ENCODE data around the gene SERINC5. TPM values are rescaled to one million over a fixed set of nuclear protein-coding genes. Genes with fewer than 3 reads are reported as not detected.

The SERINC5 gene
- total and polyA plus RNA-seq, 8 donors, result 36.7 to 80.7 (median 47.1) TPM

GRCh38 chr5:80284720-80285119, 28.9 kb upstream of the SERINC5 start:
- Histone ChIP-seq H3K4me1 (no peaks in the 10 kb centered on the region), H3K27ac (no peak overlapping the region), H3K4me3 (no peak overlapping the region), H3K9me3 (no peaks in the 10 kb centered on the region), H3K36me3 (no peaks in the 10 kb centered on the region), H3K27me3 (no peaks in the 10 kb centered on the region)
- intact Hi-C loops (cut with DNase I), result no loop called here
- ATAC-seq (no peak), DNase-seq (no peak)
- no peak for TF ChIP-seq CTCF (IDR thresholded peaks at IDR 0.05)

DNA sequence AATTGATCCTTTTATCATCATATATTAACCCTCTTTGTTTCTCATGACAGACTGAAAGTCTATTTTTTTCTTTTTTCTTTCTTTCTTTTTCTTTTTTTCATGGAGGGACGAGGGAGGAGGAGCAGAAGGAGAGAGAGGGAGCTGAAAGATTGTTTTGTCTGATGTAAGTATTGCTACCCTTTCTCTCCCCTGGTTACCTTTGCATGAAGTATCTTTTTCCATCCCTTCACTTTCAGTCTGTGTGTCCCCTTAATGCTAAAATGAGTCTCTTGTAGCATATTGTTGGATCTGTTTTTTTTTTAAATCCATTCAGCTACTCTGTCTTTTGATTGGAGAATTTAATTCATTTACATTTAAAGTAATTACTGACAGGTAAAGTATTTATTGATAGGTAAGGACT, 27.5 kb upstream of the SERINC5 start:
- intact Hi-C loops (cut with DNase I), result no loop called here
- Histone ChIP-seq H3K27me3 (no peaks in the 10 kb centered on the region), H3K4me1 (no peaks in the 10 kb centered on the region), H3K27ac (no peak overlapping the region), H3K36me3 (no peaks in the 10 kb centered on the region), H3K9me3 (no peaks in the 10 kb centered on the region), H3K4me3 (no peak overlapping the region)
- no peak for TF ChIP-seq CTCF (IDR thresholded peaks at IDR 0.05)
- no peak for ATAC-seq
- DNase-seq, result no peak

DNA sequence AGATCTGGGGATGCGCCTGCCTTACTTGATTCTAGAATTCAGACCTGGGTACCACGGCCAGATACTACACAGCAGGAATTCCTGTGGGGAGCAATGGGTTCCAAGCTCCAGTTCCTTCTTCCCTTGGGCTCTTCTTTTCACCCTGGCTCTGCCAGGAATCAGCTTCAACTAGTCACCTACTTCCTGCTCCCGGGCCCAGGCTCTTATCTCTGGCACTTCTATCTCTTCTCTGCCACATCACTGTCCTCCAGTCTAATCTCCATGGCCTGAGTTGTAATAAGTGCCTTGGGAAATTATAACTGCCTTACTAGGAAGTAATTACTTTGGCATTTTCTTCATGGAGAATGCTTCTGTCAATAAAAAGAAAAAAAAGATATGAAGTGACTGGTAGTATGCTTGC, 26.2 kb upstream of the SERINC5 start:
- DNase-seq (no peak), ATAC-seq (peak; percentile 47)
- H3K36me3 ChIP-seq, result no peaks in the 10 kb centered on the region
- no peaks in the 10 kb centered on the region for H3K4me1 ChIP-seq
- H3K9me3 ChIP-seq, result no peaks in the 10 kb centered on the region
- H3K27me3 ChIP-seq, result no peaks in the 10 kb centered on the region
- no peak for TF ChIP-seq CTCF (IDR thresholded peaks at IDR 0.05)
- H3K4me3 ChIP-seq, result no peak overlapping the region
- H3K27ac ChIP-seq, result no peak overlapping the region
- intact Hi-C loops (cut with DNase I), result no loop called here

GRCh38 chr5:80277191-80277590, 21.3 kb upstream of the SERINC5 start:
- H3K27ac ChIP-seq, result no peak overlapping the region
- intact Hi-C loops (cut with DNase I), result loop anchor here in 1 of 2 donors (10.0 kb wide), 1 partner anchor 182 kb away; no protein-coding TSS in a partner anchor
- TF ChIP-seq CTCF (IDR thresholded peaks at IDR 0.05), result no peak
- H3K27me3 ChIP-seq, result no peaks in the 10 kb centered on the region
- no peak overlapping the region for H3K4me3 ChIP-seq
- no peaks in the 10 kb centered on the region for H3K4me1 ChIP-seq
- DNase-seq, result no peak
- no peaks in the 10 kb centered on the region for H3K36me3 ChIP-seq
- no peaks in the 10 kb centered on the region for H3K9me3 ChIP-seq
- ATAC-seq, result no peak

DNA sequence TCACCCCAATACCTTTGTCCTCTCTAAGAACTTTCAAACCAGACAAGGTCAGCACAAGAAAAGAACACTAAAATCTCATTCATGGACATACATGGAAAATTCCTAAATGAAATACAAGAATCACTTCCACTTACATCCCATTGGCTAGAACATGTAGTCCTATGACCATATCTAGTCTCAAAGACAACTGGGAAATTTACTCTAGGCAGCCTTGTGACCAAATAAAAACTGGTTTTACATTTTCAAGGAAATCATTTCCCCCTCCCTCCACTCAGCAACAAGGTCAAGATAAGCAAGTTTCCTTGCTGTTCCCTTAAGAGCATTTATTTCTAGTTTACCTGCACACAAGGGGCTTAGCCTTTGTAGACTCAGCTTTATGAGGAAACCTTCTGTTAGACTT, 20.3 kb upstream of the SERINC5 start:
- no peak overlapping the region for H3K27ac ChIP-seq

More for the DNA sequence above, 20.3 kb upstream of the SERINC5 start:
- H3K4me3 ChIP-seq, result no peak overlapping the region
- DNase-seq (no peak), ATAC-seq (peak; percentile 45)
- no peaks in the 10 kb centered on the region for H3K9me3 ChIP-seq
- no peaks in the 10 kb centered on the region for H3K36me3 ChIP-seq
- intact Hi-C loops (cut with DNase I), result loop anchor here in 1 of 2 donors (10.0 kb wide), 1 partner anchor 181 kb away; no protein-coding TSS in a partner anchor
- no peaks in the 10 kb centered on the region for H3K27me3 ChIP-seq
- TF ChIP-seq CTCF (IDR thresholded peaks at IDR 0.05), result no peak
- no peaks in the 10 kb centered on the region for H3K4me1 ChIP-seq

Measured in left lung (tissue), 10 donors.